GM12878 (cell line): ENCODE results near the gene MMD. TPM values are rescaled to one million over a fixed set of nuclear protein-coding genes. Genes with fewer than 3 reads are reported as not detected.

Experiments
- ATAC-seq: fragments of 200-7000 bp; cut with Tn5 transposase; 3 replicates; pipeline ENCODE4 v1.9.1; 2020; ENCODE audit warnings: mild to moderate bottlenecking, moderate library complexity
- BruUV-seq: library from RNA; stranded (reverse); fragments of 400-500 nt; replicated peaks from 2 replicates; lab custom pipeline; 2021; lab: Mats Ljungman, UMichigan
- CTCF ChIA-PET: fragments of 300-600 bp; sonication (Branson Sonifier 250); formaldehyde crosslinking; extraction: SDS; loops from one replicate; lab custom pipeline; 2021; ENCODE audit warnings: inconsistent platforms; lab: Yijun Ruan, JAX
- POLR2A ChIA-PET: fragments of 350-600 bp; formaldehyde crosslinking; extraction: SDS; loops from one replicate; lab custom pipeline; 2021; ENCODE audit warnings: inconsistent platforms; lab: Charles Lee
- RAD21 ChIA-PET: fragments of 300-600 bp; sonication (Branson Sonifier 250); formaldehyde crosslinking; loops from one replicate; lab custom pipeline; 2023; ENCODE audit warnings: antibody characterized with exemption; ENCODE audit not compliant: unreplicated experiment; lab: Charles Lee
- SMC1A ChIA-PET: fragments of 300-600 bp; sonication (Branson Sonifier 250); formaldehyde crosslinking; loops from one replicate; lab custom pipeline; 2023; ENCODE audit not compliant: unreplicated experiment, uncharacterized antibody; lab: Charles Lee
- DNase-seq: peaks from one replicate; pipeline ENCODE4 v3.0.0-alpha.2; 2011; ENCODE audit warnings: low read depth, low spot score
- FAIRE-seq: peaks from 3 replicates; lab custom pipeline; 2011; peaks lifted over from hg19 to GRCh38; lab: Jason Lieb, UNC
- H2AFZ ChIP-seq: 2 replicates; pipeline ENCODE4 v1.6.0; 2011; ENCODE audit warnings: low read depth, low read length, control low read depth; ENCODE audit not compliant: control insufficient read depth
- H3K27ac ChIP-seq: 2 replicates; pipeline ENCODE4 v1.5.1; 2011; ENCODE audit warnings: control low read depth; ENCODE audit not compliant: control insufficient read depth, insufficient read depth
- H3K27me3 ChIP-seq, 2 experiments: replicated peaks in 1 of 2; 2 replicates each; pipeline versions ENCODE4 v1.6.0 to v1.6.1; 2011; ENCODE audit warnings: low read length in 1 of 2; ENCODE audit not compliant: control insufficient read depth in 2 of 2, insufficient read depth in 2 of 2
- H3K36me3 ChIP-seq, 2 experiments: 2 replicates each; pipeline ENCODE4 v1.5.1; 2011; ENCODE audit warnings: low read length in 1 of 2; ENCODE audit not compliant: control insufficient read depth in 2 of 2, insufficient read depth in 2 of 2
- H3K4me1 ChIP-seq: 2 replicates; pipeline ENCODE4 v1.6.1; 2011; ENCODE audit warnings: mild to moderate bottlenecking, low read length, moderate library complexity, mixed read lengths; ENCODE audit not compliant: control insufficient read depth, insufficient read depth
- H3K4me2 ChIP-seq: 2 replicates; pipeline ENCODE4 v1.6.0; 2011; ENCODE audit warnings: control low read depth; ENCODE audit not compliant: control insufficient read depth, insufficient read depth
- H3K4me3 ChIP-seq: fragments of 200-600 bp; sonication (generic); 2 replicates; pipeline ENCODE4 v1.5.1; 2016
- H3K79me2 ChIP-seq: 2 replicates; pipeline ENCODE4 v1.6.0; 2011; ENCODE audit warnings: low read length; ENCODE audit not compliant: control insufficient read depth, insufficient read depth
- H3K9ac ChIP-seq: 2 replicates; pipeline ENCODE4 v1.8.0; 2011; ENCODE audit warnings: low read length, control low read depth, mixed read lengths; ENCODE audit not compliant: control insufficient read depth, insufficient read depth
- H3K9me3 ChIP-seq: replicated peaks from 3 replicates; pipeline ENCODE4 v1.5.1; 2011; ENCODE audit warnings: mild to moderate bottlenecking, low read length; ENCODE audit not compliant: control insufficient read depth, insufficient read depth
- H4K20me1 ChIP-seq: 2 replicates; pipeline ENCODE4 v1.6.0; 2011; ENCODE audit not compliant: control insufficient read depth, insufficient read depth
- ATF2 ChIP-seq: IDR thresholded peaks from 2 replicates; pipeline ENCODE4 v1.6.1; 2012; ENCODE audit warnings: low read length, inconsistent platforms
- CBFB ChIP-seq: IDR thresholded peaks from 2 replicates; pipeline ENCODE4 v1.6.1; 2016; ENCODE audit warnings: antibody characterized with exemption, low read depth
- GABPA ChIP-seq: IDR thresholded peaks from 2 replicates; pipeline ENCODE4 v1.6.1; 2014; ENCODE audit warnings: antibody characterized with exemption, low read depth, mild to moderate bottlenecking, inconsistent platforms
- GATAD2B ChIP-seq: fragments of 450-650 bp; conservative IDR thresholded peaks from 2 replicates; pipeline ENCODE4 v1.6.1; 2017; ENCODE audit warnings: low read depth, mild to moderate bottlenecking, moderate library complexity
- NR2C1 ChIP-seq: fragments of 450-650 bp; IDR thresholded peaks from 2 replicates; pipeline ENCODE4 v1.6.1; 2017; ENCODE audit warnings: antibody characterized with exemption, mild to moderate bottlenecking, moderate library complexity
- NRF1 ChIP-seq: conservative IDR thresholded peaks from 2 replicates; pipeline ENCODE4 v1.6.1; 2011; ENCODE audit warnings: mild to moderate bottlenecking, low read depth, low read length, improper control_type of control experiment
- PAX8 ChIP-seq: fragments of 450-650 bp; IDR thresholded peaks from 2 replicates; pipeline ENCODE4 v1.6.1; 2017; ENCODE audit warnings: mild to moderate bottlenecking, moderate library complexity
- POLR2AphosphoS2 ChIP-seq: IDR thresholded peaks from 2 replicates; pipeline ENCODE4 v1.6.1; 2011; ENCODE audit warnings: low read depth, mild to moderate bottlenecking, low read length, improper control_type of control experiment, moderate library complexity
- SREBF1 ChIP-seq: IDR thresholded peaks from 2 replicates; pipeline ENCODE4 v1.6.1; 2012; ENCODE audit warnings: mild to moderate bottlenecking, low read length
- SREBF2 ChIP-seq: IDR thresholded peaks from 2 replicates; pipeline ENCODE4 v1.6.1; 2012; ENCODE audit warnings: mild to moderate bottlenecking, low read length
- WRNIP1 ChIP-seq: IDR thresholded peaks from 2 replicates; pipeline ENCODE4 v1.6.1; 2011; ENCODE audit warnings: low read depth, low read length, improper control_type of control experiment, borderline replicate concordance
- WGBS: methylation state at CpG from one replicate; pipeline ENCODE4 v1.1.6; 2016; ENCODE audit warnings: low lambda C conversion rate; ENCODE audit not compliant: insufficient replicate concordance, insufficient coverage; ENCODE audit errors: missing lambda C conversion rate; 5-methylcytosine and 5-hydroxymethylcytosine counted together
- in situ Hi-C: fragments of 300-500 bp; cut with MboI; formaldehyde crosslinking; loops from 9 replicates; pipeline ENCODE4 v1.14.3; 2018; ENCODE audit warnings: mixed read lengths
- intact Hi-C: fragments of 100-400 bp; cut with micrococcal nuclease; formaldehyde crosslinking; loops from one replicate; pipeline ENCODE4 v1.14.2; 2022; ENCODE audit not compliant: unreplicated experiment
- polyA plus RNA-seq, 11 experiments: library from polyadenylated mRNA; depleted of rRNA in 4 of 11; unstranded in 6 of 11; stranded (reverse) in 5 of 11; fragments of >200 nt; fragmentation: Nextera tagmentation in 4 of 11; fragmentation: Illumina TruSeq in 1 of 11; extraction: Ambion mirVana in 4 of 11; extraction: Trizol in 1 of 11; gene quantifications; 1 replicate in 1 of 11; 2 replicates in 10 of 11; pipeline versions ENCODE4 v1.2.1 to v1.2.3, GENCODE V29; 2011 to 2016; ENCODE audit warnings: inconsistent platforms in 2 of 11, missing spikeins in 2 of 11, low read depth in 1 of 11
- total RNA-seq, 4 experiments: library from RNA; depleted of rRNA in 3 of 4; stranded (reverse); fragments of >200 nt in 3 of 4; fragmentation: Illumina TruSeq in 1 of 4; extraction: Trizol in 1 of 4; gene quantifications; 2 replicates each; pipeline versions ENCODE4 v1.2.1 to v1.2.3, GENCODE V29; 2013 to 2021
- TF ChIP-seq, protein P1 (sequence below): fragments of 450-650 bp; IDR thresholded peaks from 2 replicates; pipeline ENCODE4 v1.6.1; 2018; ENCODE audit warnings: mild to moderate bottlenecking, low read depth, moderate library complexity; ENCODE audit not compliant: partially characterized antibody
- TF ChIP-seq, protein P2 (sequence below): IDR thresholded peaks from 2 replicates; pipeline ENCODE4 v1.6.1; 2012; ENCODE audit warnings: low read depth, low read length, improper control_type of control experiment
- TF ChIP-seq, protein P3 (sequence below): fragments of 450-650 bp; formaldehyde crosslinking; IDR thresholded peaks from 2 replicates; pipeline ENCODE4 v1.4.0; 2022; ENCODE audit warnings: mild to moderate bottlenecking, moderate library complexity

Gene MMD
- total and polyA plus RNA-seq, 10 of the 15 experiments (the other 5 are each of a cell fraction or from before 2014, with no cell fraction given): 8.0 to 46.7 (median 22.3) TPM

- RAD21 ChIA-PET: interaction anchor here (1.2 kb wide), 1 partner anchor 49 kb away, joined by 4 read pairs; no protein-coding TSS in a partner anchor
- Histone ChIP-seq H3K4me2 (no peak overlapping the region), H3K9me3 (no peaks in the 10 kb centered on the region), H3K9ac (no peak overlapping the region), H3K36me3 (peaks cover 10 to 27% of the 10 kb centered on the region in 2 experiments; a peak in 3 of 4 replicates), H3K27me3 (no peaks in the 10 kb centered on the region), H3K4me3 (no peak overlapping the region), H2AFZ (no peak overlapping the region), H3K27ac (no peak overlapping the region), H3K79me2 (no peaks in the 10 kb centered on the region; the same call in 1 of the 2 replicates), H4K20me1 (no peaks in the 10 kb centered on the region), H3K4me1 (no peaks in the 10 kb centered on the region)
- POLR2A ChIA-PET: no interaction called here
- no peak for DNase-seq
- over 99% methylated on average over 5 of the region's 5 CpGs for WGBS
- BruUV-seq: no TSS peak
- CTCF ChIA-PET: interaction anchor here (1.0 to 1.8 kb wide), 4 partner anchors 11 to 114 kb away, joined by 3 to 4 read pairs (median 3); no protein-coding TSS in a partner anchor
- ATAC-seq: no peak
- FAIRE-seq: no peak
- TF ChIP-seq, protein P1, sequence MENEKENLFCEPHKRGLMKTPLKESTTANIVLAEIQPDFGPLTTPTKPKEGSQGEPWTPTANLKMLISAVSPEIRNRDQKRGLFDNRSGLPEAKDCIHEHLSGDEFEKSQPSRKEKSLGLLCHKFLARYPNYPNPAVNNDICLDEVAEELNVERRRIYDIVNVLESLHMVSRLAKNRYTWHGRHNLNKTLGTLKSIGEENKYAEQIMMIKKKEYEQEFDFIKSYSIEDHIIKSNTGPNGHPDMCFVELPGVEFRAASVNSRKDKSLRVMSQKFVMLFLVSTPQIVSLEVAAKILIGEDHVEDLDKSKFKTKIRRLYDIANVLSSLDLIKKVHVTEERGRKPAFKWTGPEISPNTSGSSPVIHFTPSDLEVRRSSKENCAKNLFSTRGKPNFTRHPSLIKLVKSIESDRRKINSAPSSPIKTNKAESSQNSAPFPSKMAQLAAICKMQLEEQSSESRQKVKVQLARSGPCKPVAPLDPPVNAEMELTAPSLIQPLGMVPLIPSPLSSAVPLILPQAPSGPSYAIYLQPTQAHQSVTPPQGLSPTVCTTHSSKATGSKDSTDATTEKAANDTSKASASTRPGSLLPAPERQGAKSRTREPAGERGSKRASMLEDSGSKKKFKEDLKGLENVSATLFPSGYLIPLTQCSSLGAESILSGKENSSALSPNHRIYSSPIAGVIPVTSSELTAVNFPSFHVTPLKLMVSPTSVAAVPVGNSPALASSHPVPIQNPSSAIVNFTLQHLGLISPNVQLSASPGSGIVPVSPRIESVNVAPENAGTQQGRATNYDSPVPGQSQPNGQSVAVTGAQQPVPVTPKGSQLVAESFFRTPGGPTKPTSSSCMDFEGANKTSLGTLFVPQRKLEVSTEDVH: no peak
- TF ChIP-seq ATF2 (no peak), POLR2AphosphoS2 (no peak), SREBF2 (no peak), PAX8 (no peak), NR2C1 (no peak), GATAD2B (no peak), CBFB (no peak), GABPA (no peak), NRF1 (no peak), WRNIP1 (no peak), SREBF1 (no peak)
- TF ChIP-seq, protein P2, sequence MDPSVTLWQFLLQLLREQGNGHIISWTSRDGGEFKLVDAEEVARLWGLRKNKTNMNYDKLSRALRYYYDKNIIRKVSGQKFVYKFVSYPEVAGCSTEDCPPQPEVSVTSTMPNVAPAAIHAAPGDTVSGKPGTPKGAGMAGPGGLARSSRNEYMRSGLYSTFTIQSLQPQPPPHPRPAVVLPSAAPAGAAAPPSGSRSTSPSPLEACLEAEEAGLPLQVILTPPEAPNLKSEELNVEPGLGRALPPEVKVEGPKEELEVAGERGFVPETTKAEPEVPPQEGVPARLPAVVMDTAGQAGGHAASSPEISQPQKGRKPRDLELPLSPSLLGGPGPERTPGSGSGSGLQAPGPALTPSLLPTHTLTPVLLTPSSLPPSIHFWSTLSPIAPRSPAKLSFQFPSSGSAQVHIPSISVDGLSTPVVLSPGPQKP: no peak
- TF ChIP-seq, protein P3, sequence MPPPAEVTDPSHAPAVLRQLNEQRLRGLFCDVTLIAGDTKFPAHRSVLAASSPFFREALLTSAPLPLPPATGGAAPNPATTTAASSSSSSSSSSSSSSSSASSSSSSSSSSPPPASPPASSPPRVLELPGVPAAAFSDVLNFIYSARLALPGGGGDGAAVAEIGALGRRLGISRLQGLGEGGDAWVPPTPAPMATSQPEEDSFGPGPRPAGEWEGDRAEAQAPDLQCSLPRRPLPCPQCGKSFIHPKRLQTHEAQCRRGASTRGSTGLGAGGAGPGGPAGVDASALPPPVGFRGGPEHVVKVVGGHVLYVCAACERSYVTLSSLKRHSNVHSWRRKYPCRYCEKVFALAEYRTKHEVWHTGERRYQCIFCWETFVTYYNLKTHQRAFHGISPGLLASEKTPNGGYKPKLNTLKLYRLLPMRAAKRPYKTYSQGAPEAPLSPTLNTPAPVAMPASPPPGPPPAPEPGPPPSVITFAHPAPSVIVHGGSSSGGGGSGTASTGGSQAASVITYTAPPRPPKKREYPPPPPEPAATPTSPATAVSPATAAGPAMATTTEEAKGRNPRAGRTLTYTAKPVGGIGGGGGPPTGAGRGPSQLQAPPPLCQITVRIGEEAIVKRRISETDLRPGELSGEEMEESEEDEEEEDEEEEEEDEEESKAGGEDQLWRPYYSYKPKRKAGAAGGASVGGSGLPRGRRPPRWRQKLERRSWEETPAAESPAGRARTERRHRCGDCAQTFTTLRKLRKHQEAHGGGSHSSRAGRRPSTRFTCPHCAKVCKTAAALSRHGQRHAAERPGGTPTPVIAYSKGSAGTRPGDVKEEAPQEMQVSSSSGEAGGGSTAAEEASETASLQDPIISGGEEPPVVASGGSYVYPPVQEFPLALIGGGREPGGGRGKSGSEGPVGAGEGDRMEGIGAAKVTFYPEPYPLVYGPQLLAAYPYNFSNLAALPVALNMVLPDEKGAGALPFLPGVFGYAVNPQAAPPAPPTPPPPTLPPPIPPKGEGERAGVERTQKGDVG (CRISPR knock-in tag): no peak
- in situ Hi-C loops (no loop called here), intact Hi-C loops (no loop called here)
- SMC1A ChIA-PET: no interaction called here
These were observed 25.7 kb downstream of the MMD start for GRCh38 chr17:55395803-55396505.
